Measurements from ENCODE around the gene CCDC154.

The CCDC154 gene

GRCh38 chr16:1413684-1414531 lies 30.4 kb downstream of the CCDC154 start:
- DNase-seq: no peak

GRCh38 chr16:1412847-1413246 lies 31.5 kb downstream of the CCDC154 start:
- no peak for DNase-seq

GRCh38 chr16:1408171-1408837 lies 36.1 kb downstream of the CCDC154 start:
- peak; percentile 40 for DNase-seq

- no peak for DNase-seq
Observed at GRCh38 chr16:1407753-1408152, 36.6 kb downstream of the CCDC154 start.

GRCh38 chr16:1403733-1404132 lies 40.6 kb downstream of the CCDC154 start:
- no peak for DNase-seq

- no peak for DNase-seq
Observed at GRCh38 chr16:1403036-1403435, 41.3 kb downstream of the CCDC154 start.

- DNase-seq: no peak
Observed at GRCh38 chr16:1401758-1402154, 42.6 kb downstream of the CCDC154 start.

- DNase-seq: no peak
Observed at GRCh38 chr16:1401061-1401757, 43.1 kb downstream of the CCDC154 start.

GRCh38 chr16:1398826-1399581 lies 45.4 kb downstream of the CCDC154 start:
- no peak for DNase-seq

GRCh38 chr16:1398351-1398750 lies 46.0 kb downstream of the CCDC154 start:
- DNase-seq: no peak

GRCh38 chr16:1397779-1398178 lies 46.6 kb downstream of the CCDC154 start:
- DNase-seq: no peak

- DNase-seq: no peak
Observed at GRCh38 chr16:1395444-1396031, 48.8 kb downstream of the CCDC154 start.

GRCh38 chr16:1394367-1394951 lies 49.9 kb downstream of the CCDC154 start:
- no peak for DNase-seq

GRCh38 chr16:1393613-1394176 lies 50.7 kb downstream of the CCDC154 start:
- no peak for DNase-seq

GRCh38 chr16:1392826-1393225 lies 51.5 kb downstream of the CCDC154 start:
- no peak for DNase-seq

GRCh38 chr16:1390239-1390779 lies 54.0 kb downstream of the CCDC154 start:
- DNase-seq: no peak

- DNase-seq: no peak
Observed at GRCh38 chr16:1389762-1390161, 54.6 kb downstream of the CCDC154 start.

- no peak for DNase-seq
Observed at GRCh38 chr16:1387331-1387730, 57.0 kb downstream of the CCDC154 start.

GRCh38 chr16:1385232-1385631 lies 59.1 kb downstream of the CCDC154 start:
- no peak for DNase-seq
